Activated CD4-positive, alpha-beta T cell treated with anti-CD3 and anti-CD28 coated beads, Interleukin-2, amount 50 U/mL, for 16 hours (primary cell): Measurements from ENCODE around the gene NCKAP5.

ENCODE experiments used
- DNase-seq: peaks from one replicate; pipeline ENCODE4 v3.0.0-alpha.2; 2020

NCKAP5 gene

DNA sequence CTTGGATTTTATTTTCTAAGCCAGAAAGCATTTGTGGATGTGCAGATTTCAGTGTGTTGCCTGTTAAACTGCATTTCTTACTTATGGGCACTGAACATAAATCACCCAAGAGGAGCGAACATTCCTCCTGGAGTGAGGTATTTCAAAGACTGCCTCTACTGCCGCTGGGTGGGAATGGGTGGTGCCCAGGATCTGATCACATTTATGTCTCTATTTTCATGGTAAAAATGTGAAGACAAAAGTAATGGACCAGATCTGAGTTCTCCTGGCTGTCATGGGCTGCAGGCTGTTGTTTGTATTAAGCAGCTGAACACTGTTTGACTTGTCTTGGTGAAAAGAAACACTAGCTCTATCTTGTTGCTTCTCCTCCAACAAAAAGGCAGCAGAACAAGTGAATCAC lies 251.7 kb downstream of the NCKAP5 start:
- no peak for DNase-seq

- no peak for DNase-seq
Observed at GRCh38 chr2:133315280-133315679, 253.0 kb downstream of the NCKAP5 start.

DNA sequence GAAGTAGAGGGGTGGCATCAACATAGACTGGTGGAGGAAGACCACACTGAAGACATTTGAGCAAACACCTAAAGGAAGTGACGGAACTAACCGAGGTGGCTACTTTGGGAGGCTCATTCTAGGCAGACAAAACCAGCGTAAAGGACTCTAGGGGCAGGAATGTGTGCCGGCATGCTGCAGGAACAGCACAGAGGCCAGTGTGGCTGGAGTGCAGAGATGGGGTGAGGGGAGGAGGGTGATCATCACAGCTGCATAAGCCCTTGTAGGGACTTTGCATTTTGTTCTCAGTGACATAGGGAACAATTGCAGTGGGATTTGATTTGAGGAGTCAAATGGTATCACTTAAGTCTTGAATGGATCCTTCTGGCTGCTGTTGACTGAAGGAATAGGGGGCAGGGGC lies 253.5 kb downstream of the NCKAP5 start:
- DNase-seq, result no peak

DNA sequence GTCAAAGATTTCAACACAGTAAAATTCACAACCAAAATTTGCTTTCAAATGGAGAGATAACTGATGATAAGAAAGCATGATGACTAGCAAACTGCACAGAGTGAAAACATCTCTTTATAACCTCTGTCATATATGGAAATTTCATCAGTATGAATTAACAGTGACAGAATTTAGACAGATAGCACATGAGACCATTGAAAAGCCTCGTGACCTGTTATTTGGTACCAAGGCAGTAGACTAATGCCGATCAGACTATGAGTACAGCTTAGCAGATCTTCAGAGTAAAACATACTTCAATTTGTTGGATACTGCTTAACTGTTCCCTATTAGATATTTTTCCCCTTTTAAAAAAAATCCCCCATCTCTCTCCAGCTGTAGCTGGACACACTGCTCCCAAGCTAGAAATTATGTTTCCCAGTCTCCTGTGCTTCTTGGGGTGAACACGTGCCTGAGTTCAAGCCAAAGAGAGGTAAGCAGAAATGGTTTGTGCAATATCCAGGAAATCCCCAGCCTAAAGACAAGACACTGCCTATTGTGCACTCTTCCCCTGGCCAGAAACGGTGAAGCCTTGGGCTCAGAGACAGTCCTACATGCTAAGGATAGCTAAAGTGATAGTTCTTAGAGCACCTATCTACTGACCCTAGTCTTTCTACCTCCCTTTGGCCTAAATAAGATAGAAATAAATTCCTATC lies 256.1 kb downstream of the NCKAP5 start:
- DNase-seq, result no peak

- DNase-seq, result no peak
Observed at GRCh38 chr2:133306236-133306635, 262.0 kb downstream of the NCKAP5 start.

- no peak for DNase-seq
Observed at GRCh38 chr2:133304344-133304743, 263.9 kb downstream of the NCKAP5 start.

DNA sequence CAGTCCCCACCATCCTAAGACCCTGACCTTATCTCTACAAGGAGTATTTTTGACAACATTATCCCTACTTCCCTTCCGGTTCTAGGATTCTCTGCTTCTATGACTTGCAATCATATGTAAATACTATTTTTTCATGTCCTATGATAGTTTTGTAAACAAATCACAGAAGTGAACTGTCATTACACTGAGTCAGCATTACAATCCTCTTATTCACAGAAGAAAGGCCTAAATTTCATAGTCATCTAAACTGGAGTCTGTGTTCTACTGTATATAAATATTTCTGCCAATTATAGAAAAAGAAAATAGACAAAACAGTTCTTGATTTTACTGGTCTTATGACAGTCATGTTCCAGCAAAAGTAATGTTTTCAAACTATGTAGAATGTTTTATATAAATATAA lies 265.1 kb downstream of the NCKAP5 start:
- DNase-seq, result no peak

DNA sequence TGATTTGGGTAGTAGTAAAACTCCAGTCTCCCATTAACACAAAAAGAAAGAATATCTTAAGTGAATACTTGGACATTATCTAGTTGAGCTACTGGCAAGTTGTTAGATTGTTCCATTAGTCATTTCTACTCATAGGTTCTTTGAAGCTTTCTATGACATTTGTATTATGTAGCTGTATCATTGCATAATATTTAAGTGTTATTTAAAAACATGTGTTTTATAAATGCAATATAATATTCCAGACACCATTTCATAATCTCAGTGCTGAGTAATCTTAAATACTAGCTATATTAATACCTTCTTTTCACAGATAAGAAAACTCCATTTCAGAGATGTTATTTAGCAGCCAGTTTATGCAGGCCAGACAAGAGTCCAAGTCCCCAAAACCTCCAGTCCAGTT lies 271.9 kb downstream of the NCKAP5 start:
- no peak for DNase-seq

- DNase-seq, result no peak
Observed at GRCh38 chr2:133293544-133294353, 274.5 kb downstream of the NCKAP5 start.

DNA sequence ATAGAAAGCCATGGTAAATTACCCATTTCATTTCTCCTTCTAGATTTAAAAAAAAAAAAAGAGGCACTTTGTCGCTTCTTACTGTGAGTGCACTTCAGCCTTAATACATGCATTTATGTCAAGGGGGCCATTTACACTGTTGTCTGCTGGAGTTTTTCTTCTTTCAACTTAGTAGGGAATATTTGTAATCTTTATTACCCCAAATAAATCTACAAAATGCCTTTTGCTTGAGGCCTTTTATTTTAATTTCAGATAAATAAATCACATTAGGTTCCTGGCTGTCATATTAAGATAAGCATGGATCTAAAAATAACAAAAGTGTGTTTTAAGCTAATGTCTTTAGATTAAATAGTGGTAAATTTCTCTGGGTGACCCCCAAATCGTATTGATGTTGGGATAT lies 276.0 kb downstream of the NCKAP5 start:
- no peak for DNase-seq

- no peak for DNase-seq
Observed at GRCh38 chr2:133287709-133288108, 280.6 kb downstream of the NCKAP5 start.

DNA sequence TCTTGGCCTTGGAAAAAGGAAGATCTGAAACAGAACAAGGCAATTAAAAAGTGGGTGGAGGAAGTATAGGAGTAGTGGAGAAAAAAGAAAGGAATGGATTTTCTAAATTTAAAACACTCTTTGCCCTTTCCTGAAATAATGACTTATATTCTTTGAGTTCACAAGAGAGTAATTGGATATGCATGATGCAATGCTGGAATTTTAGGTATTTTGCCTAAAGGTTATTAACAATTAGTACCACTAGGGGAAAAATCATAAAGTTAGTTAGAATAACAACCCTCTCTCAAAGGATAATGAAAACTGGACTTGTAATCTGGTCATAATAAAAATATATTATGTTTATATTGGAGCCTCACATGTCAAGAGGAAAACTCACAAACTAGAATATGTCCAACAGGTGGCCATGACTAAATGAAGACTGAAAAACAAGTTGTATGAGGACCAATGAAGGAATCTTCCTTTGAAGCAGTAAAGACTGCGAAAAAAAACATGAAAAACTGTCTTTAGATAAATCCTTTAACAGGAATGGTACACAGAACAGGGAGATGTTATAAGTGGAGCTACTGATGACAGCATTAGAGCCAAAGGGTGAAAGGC lies 281.8 kb downstream of the NCKAP5 start:
- DNase-seq, result no peak

GRCh38 chr2:133273031-133273430 lies 295.2 kb downstream of the NCKAP5 start:
- no peak for DNase-seq

- DNase-seq, result no peak
Observed at GRCh38 chr2:133271105-133271504, 297.2 kb downstream of the NCKAP5 start.

GRCh38 chr2:133270550-133270949 lies 297.7 kb downstream of the NCKAP5 start:
- DNase-seq, result no peak

DNA sequence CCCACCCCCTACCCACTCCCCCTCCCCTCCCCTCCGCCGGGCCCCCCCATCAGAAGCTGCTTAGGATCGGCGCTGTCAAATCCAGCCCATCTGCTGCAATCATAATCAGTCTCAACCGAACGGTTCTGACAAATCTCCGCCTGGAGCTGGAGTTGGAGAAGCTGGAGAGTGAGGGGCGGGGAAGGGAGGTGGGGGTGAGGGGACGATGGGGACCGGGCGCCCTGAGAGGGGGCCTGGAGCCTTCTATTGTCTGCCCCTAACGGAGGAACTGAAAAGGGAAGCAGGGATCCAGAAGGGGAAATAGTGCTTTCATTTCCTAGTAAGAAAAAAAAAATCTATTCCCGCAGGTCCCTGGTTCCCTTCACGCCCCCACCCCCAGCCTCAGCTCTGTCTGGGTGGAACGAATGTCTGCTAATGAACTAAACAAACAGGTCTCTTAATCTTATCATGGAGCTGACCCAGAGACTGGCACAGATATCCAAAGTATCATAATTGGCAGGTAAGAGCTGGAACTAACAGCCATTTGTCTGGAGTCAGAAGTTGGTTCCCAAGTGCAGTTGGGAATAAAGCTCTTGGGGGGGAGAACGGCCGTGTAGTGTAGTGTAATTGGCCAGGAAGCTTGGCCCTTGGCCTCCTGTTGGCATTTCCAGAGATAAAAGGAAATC lies 301.2 kb downstream of the NCKAP5 start:
- DNase-seq, result no peak

DNA sequence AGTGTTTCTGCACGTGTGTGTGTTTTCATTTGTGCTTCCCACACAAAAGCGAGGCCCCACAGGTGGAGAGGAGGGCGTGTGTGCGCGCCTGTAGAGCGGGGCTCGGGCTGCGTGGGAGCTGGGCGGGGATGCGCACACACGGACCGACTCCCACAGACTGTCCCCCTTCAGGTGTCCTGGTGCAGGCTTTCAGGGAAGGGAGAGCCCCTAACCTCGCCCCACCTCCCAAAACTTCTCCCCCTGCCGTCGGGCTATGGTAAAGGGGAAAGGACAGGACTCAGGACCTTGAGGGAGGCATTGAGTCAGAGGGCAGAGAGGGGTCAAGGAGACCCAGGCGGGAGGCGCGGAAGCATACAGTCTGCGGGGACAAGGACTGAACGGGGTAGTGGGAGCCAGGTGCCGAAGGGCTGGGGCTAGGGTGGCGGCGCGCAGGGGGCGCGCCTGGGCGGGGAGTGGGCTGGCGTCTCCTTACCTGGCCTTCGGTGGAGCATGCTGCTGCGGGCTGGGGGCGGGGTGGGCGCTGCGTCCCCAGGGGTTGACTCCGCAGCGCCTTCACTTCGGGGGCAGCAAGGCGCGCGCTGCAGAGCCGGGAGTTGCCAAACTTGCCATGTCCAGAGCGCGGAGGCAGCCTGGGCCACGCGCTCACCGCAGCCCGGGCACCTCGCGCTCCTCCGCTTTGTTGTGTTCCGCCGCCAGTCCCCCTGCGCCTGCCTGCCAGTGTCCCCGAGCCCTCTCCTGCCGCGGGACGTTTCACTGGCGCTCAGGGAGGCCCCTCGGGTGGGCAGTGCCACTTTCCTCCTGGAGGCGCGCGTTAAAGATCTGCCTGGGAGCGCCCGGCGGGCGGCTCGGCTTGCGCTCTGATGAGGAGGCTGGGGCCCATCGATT lies 302.0 kb downstream of the NCKAP5 start:
- no peak for DNase-seq

- DNase-seq, result no peak
Observed at GRCh38 chr2:133265432-133265949, 302.8 kb downstream of the NCKAP5 start.

- no peak for DNase-seq
Observed at GRCh38 chr2:133264989-133265401, 303.3 kb downstream of the NCKAP5 start.

DNA sequence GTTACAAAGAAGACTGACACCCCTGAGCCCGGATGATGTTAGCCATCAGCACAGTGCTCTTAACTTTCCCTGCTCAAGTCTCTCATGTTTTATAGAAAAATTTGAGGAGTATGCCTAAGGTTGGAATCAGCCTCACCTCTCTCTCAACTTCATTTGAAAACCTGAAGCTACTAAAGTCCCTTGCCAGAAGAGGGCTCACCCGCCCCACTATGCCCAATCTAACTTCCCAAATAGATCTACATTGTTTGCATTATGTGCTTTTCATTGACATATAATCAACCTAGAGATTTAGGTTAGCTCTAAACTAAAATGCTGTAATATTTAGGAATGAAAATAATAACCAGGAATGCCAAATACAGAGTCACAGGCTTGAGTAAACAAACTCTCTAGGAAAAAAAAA lies 305.4 kb downstream of the NCKAP5 start:
- DNase-seq, result no peak

DNA sequence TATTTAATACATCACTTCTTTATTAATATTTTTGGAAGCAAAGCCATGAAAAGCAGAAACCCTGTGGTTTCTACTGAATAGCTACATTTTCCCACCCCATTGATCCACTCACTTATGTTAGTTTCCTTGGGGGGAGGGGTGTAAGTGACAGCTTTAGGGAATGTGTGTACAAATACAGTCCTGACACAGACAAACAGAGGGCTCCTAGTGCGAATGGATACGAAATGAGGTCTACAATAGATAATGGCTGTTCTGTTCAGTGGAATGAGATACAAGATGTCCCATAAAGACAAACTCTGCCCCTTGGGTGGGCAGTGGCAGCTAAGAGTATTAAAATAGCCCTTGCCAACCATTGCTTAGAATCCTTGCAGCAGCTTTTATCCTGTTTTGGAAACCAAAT lies 312.9 kb downstream of the NCKAP5 start:
- no peak for DNase-seq

DNA sequence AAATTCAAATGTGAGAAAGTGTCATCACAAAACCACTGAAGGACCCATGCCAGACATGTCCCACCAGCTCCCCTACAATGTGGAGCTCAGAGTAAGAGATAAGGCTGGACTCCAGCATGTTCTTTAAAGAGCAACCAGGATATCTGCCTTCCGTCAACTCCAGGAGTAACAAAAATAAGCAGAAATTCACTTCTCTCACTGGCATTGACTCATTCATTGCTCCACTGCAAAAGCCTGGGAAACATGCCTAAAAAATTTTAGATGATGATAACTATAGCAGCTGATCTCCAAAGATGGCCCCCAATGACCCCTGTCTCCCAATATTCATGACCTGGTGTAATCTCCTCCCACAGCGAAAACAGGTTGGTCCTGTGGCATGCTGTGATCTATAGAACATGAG lies 314.5 kb downstream of the NCKAP5 start:
- DNase-seq, result no peak
